GM18499 (cell line): ENCODE data around the gene AEBP2.
"Not testable (repeated sequence)": the region's sequence is repeated elsewhere in the genome, so short reads cannot be mapped to it uniquely, and the experiment has no call there.

Experiments used
- ATAC-seq: cut with Tn5 transposase; IDR thresholded peaks from one replicate; pipeline ENCODE4 v1.9.1; 2021; ENCODE audit warnings: moderate number of reproducible peaks; ENCODE audit not compliant: insufficient read depth, unreplicated experiment

Gene AEBP2, protein sequence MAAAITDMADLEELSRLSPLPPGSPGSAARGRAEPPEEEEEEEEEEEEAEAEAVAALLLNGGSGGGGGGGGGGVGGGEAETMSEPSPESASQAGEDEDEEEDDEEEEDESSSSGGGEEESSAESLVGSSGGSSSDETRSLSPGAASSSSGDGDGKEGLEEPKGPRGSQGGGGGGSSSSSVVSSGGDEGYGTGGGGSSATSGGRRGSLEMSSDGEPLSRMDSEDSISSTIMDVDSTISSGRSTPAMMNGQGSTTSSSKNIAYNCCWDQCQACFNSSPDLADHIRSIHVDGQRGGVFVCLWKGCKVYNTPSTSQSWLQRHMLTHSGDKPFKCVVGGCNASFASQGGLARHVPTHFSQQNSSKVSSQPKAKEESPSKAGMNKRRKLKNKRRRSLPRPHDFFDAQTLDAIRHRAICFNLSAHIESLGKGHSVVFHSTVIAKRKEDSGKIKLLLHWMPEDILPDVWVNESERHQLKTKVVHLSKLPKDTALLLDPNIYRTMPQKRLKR

DNA sequence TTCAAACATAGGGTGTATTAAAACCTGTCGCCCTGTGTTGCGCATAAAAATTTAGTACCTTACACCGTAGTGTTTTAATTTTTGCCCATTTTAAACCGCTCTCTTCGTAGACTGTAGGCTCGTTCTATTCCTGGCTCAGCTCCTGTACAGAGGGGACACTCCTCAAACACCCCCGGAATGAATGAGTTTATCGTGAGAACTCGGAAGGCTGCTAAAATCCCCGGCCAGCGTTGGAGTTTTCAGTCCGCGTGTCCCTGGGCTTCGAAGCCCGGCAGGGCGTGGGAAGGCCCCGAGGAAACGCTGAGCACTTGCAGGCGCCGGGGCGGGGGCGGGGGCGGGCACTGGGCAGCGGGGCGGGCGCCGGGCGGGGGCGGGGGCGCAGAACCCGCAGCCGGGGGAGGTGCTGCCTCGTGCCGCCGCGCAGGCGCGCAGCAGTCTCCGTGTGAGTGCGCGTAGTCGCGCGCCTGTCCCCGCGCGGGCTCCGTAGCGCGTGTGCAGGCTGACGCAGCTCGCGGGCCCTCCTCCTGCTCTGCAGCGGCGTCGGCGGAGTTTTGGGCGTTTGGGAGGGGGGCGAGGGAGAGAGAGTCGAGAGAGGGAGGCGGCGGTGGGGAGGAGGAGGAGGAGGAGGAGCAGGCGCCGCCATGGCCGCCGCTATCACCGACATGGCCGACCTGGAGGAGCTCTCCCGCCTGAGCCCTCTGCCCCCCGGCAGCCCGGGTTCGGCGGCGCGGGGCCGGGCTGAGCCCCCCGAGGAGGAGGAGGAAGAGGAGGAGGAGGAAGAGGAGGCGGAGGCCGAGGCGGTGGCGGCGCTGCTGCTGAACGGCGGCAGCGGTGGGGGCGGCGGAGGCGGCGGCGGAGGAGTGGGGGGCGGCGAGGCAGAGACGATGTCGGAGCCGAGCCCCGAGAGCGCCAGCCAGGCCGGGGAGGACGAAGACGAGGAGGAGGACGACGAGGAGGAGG, at the start of gene AEBP2:
Gene AEBP2, plus strand, starts transcription at position 434 of the 960 bp plus-strand sequence. Its CDS starts 208 bp downstream, at position 642.
- ATAC-seq: peak; percentile 52

DNA sequence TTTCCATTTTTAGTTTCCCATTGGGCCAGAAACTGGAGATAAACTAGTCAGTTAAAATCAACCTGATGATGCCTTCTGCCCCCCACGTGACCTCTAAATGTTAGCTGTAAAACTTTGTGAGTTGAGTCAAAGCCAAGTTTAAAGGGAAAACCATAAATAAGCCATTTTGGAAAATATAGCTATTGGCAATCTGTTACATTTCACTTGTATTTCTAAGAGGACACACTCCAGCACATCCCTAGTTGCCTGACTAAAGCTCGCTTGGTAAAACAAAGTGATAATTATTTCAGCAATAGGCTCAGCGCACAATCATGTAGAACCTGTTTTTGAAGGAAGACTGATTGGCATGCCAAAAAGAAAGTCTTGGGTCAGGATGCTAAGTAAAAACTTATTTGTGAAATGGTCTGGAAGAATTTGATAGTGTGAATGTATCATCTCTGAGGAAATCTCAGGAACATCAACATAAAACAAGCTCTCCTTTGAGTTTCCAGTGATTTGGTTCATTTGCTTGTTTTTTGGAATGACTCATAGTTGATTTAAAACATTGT, 49.2 kb upstream of the AEBP2 start:
- ATAC-seq: no peak

DNA sequence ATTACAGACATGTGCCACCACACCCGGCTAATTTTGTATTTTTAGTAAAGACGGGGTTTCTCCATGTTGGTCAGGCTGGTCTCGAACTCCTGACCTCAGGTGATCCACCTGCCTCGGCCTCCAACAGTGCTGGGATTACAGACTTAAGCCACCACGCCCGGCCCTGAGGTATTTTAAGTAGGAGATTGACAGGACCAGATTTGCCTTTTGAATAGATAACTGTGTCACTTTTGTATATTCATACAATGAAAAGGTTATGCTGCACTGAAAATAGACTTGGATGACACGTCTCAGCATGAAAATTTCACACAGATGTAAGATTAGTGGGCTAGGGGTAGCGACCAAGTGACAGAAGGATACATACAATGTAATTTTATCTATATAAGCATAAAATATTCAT, 46.6 kb upstream of the AEBP2 start:
- ATAC-seq: not testable (repeated sequence)

DNA sequence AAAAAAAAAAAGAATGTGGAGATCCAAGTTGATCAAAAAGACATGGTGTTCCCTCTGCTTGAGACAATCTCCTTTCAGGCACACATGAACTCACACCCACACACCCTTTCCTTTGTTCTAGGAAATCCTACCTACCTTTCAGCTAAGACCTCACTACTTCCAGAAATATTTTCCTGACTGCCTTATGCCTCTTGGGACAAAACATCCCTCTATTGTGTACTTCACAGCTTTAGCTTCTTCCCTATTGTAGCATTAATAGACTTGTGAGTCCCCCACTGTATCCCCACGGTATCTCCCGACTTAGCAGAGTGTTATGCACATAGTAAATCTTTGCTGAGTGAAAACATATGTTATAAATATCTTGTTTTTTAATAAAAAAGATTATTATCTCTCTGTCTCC, 44.9 kb upstream of the AEBP2 start:
- ATAC-seq: no peak

DNA sequence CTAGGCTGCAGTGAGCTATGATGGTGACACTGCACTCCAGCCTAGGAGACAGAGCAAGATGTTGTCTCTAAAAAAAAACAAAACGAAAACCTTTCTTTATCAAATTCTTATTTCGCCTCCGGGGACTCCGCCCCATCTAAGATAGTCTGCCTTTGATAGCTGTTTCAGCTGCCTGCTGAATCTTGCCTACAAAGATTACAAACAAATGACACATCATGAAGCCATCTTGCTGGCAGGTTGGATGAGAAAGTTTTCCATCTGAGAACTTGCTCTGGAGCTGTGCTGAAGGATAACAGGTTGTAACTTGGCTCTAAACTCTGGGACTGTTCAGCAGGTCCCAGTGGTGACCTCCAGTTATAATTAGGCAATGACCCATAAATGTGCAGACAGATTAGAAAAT, 41.8 kb upstream of the AEBP2 start:
- no peak for ATAC-seq

DNA sequence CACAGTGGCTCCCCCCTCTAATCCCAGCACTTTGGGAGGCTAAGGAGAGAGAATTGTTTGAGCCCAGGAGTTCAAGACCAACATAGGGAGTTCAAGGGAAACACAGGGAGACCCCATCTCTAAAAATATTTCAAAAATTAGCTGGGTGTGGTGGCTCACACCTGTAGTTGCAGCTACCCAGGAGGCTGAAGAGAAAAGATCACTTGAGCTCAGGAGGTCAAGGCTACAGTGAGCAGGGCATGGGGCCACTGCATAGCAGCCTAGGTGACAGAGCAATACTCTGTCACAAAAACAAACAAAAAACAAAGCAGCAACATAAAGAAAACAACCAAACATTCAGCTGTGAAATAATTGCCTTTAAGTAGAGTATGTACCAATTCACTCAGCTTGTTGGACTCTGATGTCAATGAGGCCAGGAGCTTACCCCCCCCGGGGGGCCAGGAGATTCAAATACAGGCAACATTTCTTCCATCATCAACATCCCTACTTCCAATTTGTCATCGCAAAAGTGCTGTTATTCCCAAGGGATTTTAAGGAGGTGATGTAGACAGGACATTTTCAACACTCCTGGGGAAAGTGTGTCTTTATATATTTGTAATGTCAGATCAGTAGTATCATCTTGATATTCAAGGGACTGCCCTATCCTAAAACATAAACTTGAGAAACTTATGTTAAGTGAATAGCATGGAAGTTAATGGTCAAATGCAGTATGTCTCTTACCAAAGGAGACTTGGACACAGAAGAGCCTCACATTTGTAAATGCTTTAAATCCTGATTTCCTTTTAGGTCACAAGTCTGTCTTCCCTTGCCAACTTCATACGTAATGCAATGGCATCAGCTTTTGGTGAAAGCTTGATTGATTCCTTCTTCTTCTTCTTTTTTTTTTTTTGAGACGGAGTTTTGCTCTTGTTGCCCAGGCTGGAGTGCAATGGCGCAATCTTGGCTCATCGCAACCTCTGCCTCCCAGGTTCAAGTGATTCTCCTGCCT, 40.6 kb upstream of the AEBP2 start:
- ATAC-seq: no peak

DNA sequence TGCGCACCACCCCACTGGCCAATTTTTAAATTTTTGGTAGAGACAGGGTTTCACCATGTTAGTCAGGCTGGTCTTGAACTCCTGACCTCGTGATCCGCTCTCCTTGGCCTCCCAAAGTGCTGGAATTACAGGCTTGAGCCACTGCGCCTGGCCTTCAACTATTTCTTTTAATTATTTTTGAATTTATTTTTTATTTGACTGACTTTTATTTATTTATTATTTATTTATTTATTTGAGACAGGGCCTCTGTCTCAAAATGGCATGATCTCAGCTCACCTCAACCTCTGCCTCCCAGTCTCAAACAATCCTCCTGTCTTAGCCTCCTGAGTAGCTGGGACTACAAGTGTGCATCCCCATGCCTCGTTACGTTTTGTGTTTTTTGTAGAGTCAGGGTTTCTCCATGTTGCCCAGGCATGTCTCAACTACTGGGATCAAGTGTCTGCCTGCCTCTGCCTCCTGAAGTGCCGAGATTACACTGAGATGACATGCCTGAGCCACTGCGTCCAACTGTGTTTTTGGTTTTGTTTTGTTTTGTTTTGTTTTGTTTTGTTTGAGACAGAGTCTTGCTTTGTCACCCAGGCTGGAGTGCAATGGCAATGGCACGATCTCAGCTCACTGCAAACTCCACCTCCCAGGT, 38.5 kb upstream of the AEBP2 start:
- not testable (repeated sequence) for ATAC-seq

DNA sequence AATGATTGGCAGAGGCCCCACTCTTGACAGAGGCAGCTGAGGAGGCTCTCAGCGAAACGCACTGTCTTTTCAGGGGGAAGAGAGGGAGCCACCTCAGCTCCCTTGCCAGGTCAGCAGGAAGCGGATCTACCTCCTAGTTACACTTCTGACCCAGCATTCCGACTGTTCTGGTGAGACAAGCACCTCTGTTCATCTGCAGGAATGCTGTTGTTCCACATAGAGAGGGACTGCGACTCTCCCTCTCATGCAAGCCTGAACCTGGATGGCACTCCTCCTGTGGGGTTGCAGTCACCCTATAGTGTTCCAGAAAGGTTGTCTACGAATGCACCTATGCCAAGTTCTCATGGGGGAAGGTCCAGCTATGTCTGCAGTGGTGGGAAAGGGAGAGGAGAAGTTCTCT, 37.1 kb upstream of the AEBP2 start:
- no peak for ATAC-seq

DNA sequence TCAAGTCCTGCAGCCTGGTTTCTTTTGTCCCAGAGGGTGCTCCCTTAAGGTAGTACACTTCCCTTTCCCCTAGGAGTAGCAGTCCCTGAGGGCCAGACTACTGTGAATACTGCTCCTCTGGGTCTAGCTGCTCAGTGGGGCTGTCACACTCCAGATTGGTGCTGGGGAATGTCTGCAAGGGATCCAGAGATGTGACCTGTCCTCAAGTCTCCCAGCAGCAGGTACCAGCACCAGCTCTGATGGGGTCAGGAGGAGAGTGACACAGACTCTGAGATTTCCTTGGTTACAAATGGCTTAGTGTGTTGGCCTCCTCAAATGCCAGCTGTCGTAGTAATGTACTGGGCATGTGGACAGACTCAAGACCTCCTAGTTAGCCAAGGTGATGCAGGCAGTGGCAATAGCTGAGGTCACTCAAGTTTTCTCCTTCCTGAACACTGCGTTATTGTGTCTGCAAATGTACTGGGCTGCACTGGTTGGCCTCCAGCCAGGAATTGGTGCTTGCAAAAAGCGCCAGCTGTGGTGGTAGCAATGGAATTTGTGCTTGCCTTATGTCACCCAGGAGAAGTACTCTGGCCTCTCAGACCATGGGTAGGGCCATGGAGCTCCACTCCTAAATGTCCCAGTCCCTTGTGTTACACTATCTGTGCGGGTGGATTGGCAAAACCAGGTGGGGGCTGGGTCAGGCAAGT, 36.4 kb upstream of the AEBP2 start:
- no peak for ATAC-seq

DNA sequence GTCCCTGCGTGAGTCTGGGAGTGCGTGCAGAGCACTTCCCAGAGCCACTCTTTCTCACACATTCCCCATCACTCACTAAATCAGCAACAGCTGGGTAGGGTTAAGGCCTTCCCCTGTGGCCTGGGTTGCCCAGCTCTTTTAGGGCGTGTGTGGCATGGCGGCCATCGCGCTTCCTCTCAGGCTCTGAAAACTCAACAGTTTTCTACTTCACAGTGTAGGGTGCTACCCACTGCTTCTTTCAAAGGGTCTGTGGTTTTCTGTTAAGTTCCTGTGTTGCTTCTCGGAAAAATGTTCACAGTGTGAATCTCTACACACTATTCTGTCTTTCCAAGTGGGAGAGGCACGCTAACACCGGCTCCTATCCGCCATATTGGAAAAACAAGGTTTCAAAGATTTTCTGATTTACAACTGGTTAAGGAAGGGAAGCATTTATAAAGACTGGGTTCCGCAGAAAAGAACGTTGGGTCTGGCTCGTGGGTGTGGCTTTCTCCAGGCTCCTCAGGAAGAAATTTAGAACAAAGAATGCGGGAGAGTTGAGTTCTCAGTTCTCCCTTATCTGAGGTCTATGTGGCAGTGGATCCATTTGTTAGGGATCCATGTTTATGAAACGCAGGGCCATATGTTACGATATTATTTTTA, 34.9 kb upstream of the AEBP2 start:
- ATAC-seq: no peak

DNA sequence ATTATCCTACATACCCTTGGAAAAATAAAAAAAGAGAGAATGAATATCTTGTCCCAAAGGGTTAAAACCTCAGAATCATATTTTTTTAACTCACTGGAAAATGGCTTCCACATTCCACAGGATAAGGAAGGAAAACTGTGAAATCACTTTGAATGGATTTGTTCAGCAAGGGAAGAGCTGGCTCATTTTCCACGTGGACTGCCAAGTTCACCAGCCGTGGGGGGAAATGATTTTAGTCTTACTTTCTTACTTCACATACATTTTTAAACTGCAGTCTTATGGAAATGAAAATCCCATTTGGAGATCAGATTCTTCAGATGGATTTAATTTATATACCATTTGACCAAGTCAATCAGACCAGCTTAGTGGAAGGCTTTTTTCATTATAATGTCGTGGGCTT, 29.9 kb upstream of the AEBP2 start:
- ATAC-seq: no peak

DNA sequence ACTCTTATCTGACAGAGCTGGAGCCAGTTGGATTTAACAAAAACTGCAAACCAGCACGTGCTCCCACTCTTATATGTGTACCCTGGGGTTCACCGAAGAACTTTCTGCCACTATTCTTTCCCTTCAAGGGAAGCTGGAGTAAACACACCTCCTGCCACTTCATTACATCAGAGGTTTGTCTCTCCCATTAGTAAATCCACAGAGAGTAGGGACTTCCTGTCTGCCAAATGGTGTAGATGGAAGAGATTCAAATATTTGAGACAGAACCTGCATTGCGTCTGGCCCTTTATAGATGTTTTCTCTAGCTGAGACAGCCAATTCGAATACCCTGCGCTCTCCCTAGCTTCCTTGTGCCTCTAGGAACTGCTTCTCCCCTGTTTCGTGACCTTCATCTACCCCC, 29.1 kb upstream of the AEBP2 start:
- ATAC-seq: no peak

DNA sequence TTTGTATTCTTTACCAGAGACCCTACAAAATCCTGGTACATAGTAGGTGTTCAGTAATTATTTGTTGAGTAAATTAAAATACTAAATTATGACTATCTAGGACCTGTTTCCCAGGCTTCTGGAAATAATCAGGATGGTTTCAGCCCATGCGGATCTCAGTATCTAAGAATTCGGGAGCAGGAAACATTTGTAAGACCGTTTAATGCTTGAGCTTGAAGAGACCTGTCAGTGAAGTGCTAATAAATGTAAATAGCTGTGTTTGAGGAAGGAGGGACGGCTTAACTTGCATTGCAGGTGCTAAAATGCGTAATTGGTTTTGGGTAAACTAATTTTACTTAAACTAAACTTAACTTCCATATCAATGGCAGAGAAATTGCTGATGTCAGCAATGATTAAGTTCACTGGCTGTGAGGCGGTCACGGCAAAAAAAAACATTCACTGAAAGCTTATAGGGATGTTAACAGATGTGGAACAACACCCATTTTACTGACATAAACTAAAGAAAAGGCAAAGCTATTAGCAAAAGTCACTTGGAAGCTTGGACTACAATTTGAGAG, 28.6 kb upstream of the AEBP2 start:
- no peak for ATAC-seq

DNA sequence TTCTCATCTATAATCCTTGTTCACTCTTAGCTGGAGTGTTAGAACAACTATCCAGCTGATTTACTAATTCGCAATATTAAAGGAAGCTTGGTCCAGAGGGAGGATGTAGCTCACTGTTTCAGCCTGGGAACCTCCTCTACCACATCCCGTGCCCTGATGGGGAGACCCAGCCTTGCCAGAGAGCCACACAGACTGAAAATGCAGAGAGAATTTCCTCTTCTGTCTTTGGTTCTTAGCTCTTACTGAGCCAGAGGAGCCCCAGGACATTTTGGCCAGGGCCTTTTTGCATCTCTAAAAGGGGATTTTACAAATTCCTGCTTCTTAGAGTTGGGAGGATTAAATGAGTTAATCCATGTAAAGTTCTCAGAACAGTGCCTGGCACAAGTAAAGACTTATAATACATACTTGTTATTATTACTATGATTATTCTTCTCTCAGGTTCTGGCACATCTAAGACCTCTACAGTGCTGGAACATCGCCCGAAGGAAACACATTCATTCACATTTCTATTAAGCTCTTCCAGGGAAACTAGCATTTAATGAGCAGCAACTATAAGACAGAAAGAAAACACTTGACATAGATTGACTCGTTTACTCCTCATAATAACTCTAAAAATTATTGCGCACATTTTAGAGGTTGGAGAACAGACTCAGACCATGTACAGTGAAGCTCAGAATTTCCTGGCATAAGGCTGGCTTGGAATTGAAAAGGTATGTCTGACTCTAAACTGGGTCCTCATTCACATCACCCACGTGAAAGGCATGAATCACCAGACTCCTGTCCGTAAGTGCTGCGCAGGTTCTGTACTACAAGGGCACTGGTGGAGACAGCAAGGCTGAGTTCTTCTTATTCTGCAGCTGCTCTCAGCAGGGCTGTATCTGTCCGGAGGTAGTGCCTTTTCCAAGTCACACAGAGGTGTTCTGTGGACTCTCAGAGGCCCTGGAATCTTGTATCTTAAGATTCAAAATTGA, 27.8 kb upstream of the AEBP2 start:
- no peak for ATAC-seq

DNA sequence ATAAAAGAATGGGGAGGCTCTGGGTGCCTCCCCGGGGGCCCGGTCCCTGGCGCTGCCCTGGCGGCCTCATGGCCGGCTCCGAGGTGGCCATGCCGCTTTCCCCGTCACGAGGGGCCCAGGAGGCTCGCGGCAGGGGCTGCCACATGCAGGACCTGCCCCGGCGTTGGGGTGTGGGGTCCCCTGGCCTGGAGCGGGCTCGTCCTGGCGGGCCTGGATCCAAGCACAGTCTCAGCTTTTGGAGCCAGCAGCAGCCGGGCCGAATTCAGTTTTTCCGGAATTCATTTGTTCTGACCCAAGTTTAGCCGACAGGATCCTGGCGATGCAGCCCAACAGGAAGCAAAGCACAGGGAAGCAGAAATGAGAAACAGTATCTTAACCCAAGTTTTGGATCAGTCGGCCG, 26.4 kb upstream of the AEBP2 start:
- ATAC-seq: no peak

DNA sequence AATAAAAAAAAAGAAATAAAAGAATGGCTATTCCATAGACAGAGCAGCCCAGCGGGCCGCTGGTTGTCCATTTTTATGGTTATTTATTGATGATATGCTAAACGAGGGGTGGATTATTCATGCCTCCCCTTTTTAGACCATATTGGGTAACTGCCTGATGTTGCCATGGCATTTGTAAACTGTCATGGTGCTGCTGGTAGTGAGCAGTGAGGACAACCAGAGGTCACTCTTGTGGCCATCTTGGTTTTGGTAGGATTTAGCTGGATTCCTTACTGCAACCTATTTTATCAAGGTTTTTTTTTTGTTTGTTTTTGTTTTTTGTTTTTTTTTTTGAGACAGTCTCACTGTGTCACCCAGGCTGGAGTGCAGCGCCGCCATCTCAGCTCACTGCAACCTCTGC, 25.7 kb upstream of the AEBP2 start:
- ATAC-seq: not testable (repeated sequence)

DNA sequence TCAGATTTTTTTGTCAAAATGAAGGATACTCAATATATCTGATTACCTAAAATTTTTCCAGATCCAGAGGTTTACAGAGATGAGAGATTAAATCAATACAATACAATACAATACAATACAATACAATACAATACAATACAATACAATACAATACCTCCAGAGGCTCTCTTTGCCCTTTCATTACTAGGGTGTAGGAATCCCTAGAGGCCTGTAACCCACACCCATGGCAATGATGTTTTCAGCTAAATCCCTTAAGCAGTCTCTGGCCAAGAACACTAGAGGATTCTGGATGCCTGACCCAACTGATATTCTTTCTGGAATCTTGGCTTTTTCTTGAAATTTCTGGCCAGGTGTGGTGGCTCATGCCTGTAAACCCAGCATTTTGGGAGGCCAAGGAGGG, 23.7 kb upstream of the AEBP2 start:
- ATAC-seq: no peak
